ENCODE measurements around the gene ARHGAP18. TPM values are rescaled to one million over a fixed set of nuclear protein-coding genes. Genes with fewer than 3 reads are reported as not detected.

The ARHGAP18 gene
- total and polyA plus RNA-seq, 3 experiments from 2014 or later: 5.8 to 7.2 (median 6.5) TPM

GRCh38 chr6:129628101-129628815 is 81.7 kb downstream of the ARHGAP18 start:
- Mint-ChIP-seq H3K9me3 (no peaks in the 10 kb centered on the region), H3K4me3 (no peak overlapping the region), H3K36me3 (peaks cover 0 to 10% (median 6%) of the 10 kb centered on the region in 3 donors), H3K27ac (peak overlapping the region in 2 of 8 donors; percentile 26 to 41), H3K4me1 (peaks cover 3 to 14% (median 5%) of the 10 kb centered on the region in 3 donors), H3K27me3 (peaks cover 0 to 1% of the 10 kb centered on the region in 2 donors)
- Histone ChIP-seq H3K4me1 (ENCODE audit: insufficient read depth, low read length) (no peaks in the 10 kb centered on the region), H3K9me3 (ENCODE audit: low read length) (no peaks in the 10 kb centered on the region), H3K36me3 (ENCODE audit: insufficient read depth, low read length) (no peaks in the 10 kb centered on the region), H3K27ac (ENCODE audit: low read depth, low read length) (no peak overlapping the region), H3K27me3 (ENCODE audit: insufficient read depth, low read length, poor library complexity, severe bottlenecking) (no peaks in the 10 kb centered on the region), H3K4me3 (ENCODE audit: low read length) (no peak overlapping the region)
- ChIA-PET CTCF (no interaction called here), POLR2A (no interaction called here)
- DNase-seq: no peak

DNA sequence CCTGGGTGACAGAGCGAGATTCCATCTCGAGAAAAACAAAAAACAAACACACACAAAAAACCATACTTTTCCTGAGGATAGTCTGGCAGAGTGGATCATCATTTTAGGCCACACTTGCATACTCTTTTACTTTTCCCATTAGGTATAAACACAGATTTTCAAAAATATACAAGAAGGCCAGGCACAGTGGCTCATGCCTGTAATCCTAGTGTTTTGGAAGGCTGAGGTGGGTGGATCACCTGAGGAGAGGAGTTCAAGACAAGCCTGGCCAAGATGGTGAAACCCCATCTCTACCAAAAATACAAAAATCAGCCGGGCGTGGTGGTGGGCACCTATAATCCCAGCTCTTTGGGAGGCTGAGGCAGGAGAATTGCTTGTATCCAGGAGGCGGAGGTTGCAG is 85.5 kb downstream of the ARHGAP18 start:
- peaks cover 0 to 8% (median 4%) of the 10 kb centered on the region in 3 donors for H3K4me1 Mint-ChIP-seq
- Histone ChIP-seq H3K4me3 (ENCODE audit: low read length) (no peak overlapping the region), H3K9me3 (ENCODE audit: low read length) (no peaks in the 10 kb centered on the region), H3K27ac (ENCODE audit: low read depth, low read length) (no peak overlapping the region), H3K4me1 (ENCODE audit: insufficient read depth, low read length) (no peaks in the 10 kb centered on the region), H3K27me3 (ENCODE audit: insufficient read depth, low read length, poor library complexity, severe bottlenecking) (no peaks in the 10 kb centered on the region), H3K36me3 (ENCODE audit: insufficient read depth, low read length) (no peaks in the 10 kb centered on the region)
- no peaks in the 10 kb centered on the region for H3K27me3 Mint-ChIP-seq
- peaks cover 0 to 10% (median 6%) of the 10 kb centered on the region in 3 donors for H3K36me3 Mint-ChIP-seq
- no peak overlapping the region for H3K4me3 Mint-ChIP-seq
- no peaks in the 10 kb centered on the region for H3K9me3 Mint-ChIP-seq
- POLR2A ChIA-PET: no interaction called here
- no peak overlapping the region for H3K27ac Mint-ChIP-seq
- DNase-seq: no peak
- CTCF ChIA-PET: no interaction called here

DNA sequence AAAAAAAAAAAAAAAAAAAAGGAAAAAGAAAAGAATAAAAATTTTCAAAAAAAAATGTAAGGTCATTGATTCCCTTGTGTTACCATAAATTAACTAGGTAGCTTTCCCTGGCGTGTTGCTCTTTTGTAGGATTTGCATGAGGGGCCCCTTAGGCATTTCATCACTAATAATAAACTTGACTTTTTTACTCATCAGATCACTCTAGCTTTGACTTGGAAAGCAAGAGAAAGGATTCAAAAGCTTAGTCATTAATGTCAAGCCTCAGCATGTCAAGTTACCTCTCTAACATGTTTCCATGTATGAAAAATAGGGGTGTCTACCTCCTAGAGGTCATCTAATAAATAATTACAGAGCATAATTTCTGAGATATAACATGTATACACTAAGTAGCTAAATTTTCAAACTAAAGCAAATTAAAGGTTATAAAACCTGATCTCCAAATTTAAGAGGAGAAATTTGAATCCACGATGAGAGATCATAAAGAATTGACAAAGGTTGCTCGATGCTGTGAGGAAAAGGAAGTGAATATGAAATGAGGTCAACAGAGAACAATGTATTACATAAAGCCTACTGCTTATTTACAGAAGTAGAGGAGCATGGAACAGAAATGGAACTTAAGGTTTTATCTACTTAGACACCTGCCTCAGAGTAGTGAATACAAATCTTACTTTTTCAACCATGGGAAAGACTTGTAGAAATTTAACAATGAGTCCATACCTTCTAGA is 86.8 kb downstream of the ARHGAP18 start:
- CTCF ChIA-PET: interaction anchor here (1.2 kb wide), 1 partner anchor 107 kb away, joined by 4 read pairs; no protein-coding TSS in a partner anchor
- peaks cover 0 to 8% (median 4%) of the 10 kb centered on the region in 3 donors for H3K4me1 Mint-ChIP-seq
- H3K27ac ChIP-seq (ENCODE audit: low read depth, low read length): no peak overlapping the region
- peaks cover 0 to 7% (median 3%) of the 10 kb centered on the region in 3 donors for H3K36me3 Mint-ChIP-seq
- POLR2A ChIA-PET: no interaction called here
- H3K9me3 ChIP-seq (ENCODE audit: low read length): no peaks in the 10 kb centered on the region
- H3K27ac Mint-ChIP-seq: no peak overlapping the region
- H3K27me3 ChIP-seq (ENCODE audit: insufficient read depth, low read length, poor library complexity, severe bottlenecking): no peaks in the 10 kb centered on the region
- no peaks in the 10 kb centered on the region for H3K36me3 ChIP-seq (ENCODE audit: insufficient read depth, low read length)
- H3K4me3 Mint-ChIP-seq: no peak overlapping the region
- H3K27me3 Mint-ChIP-seq: no peaks in the 10 kb centered on the region
- no peaks in the 10 kb centered on the region for H3K4me1 ChIP-seq (ENCODE audit: insufficient read depth, low read length)
- DNase-seq: no peak
- H3K4me3 ChIP-seq (ENCODE audit: low read length): no peak overlapping the region
- H3K9me3 Mint-ChIP-seq: no peaks in the 10 kb centered on the region

GRCh38 chr6:129621252-129621651 is 88.7 kb downstream of the ARHGAP18 start:
- Mint-ChIP-seq H3K27ac (no peak overlapping the region), H3K9me3 (no peaks in the 10 kb centered on the region), H3K36me3 (peaks cover 0 to 9% (median 7%) of the 10 kb centered on the region in 3 donors), H3K27me3 (no peaks in the 10 kb centered on the region), H3K4me3 (no peak overlapping the region), H3K4me1 (peaks cover 0 to 8% (median 4%) of the 10 kb centered on the region in 3 donors)
- no peaks in the 10 kb centered on the region for H3K36me3 ChIP-seq (ENCODE audit: insufficient read depth, low read length)
- H3K4me3 ChIP-seq (ENCODE audit: low read length): no peak overlapping the region
- H3K9me3 ChIP-seq (ENCODE audit: low read length): no peaks in the 10 kb centered on the region
- H3K27ac ChIP-seq (ENCODE audit: low read depth, low read length): no peak overlapping the region
- CTCF ChIA-PET: interaction anchor here (0.6 to 1.0 kb wide), 3 partner anchors 50 to 582 kb away, joined by 3 read pairs; partner anchors contain the start of gene ARHGAP18
- POLR2A ChIA-PET: no interaction called here
- DNase-seq: peak in 4 of 5 donors; percentile 4 to 53 (median 12)
- H3K4me1 ChIP-seq (ENCODE audit: insufficient read depth, low read length): no peaks in the 10 kb centered on the region
- no peaks in the 10 kb centered on the region for H3K27me3 ChIP-seq (ENCODE audit: insufficient read depth, low read length, poor library complexity, severe bottlenecking)

DNA sequence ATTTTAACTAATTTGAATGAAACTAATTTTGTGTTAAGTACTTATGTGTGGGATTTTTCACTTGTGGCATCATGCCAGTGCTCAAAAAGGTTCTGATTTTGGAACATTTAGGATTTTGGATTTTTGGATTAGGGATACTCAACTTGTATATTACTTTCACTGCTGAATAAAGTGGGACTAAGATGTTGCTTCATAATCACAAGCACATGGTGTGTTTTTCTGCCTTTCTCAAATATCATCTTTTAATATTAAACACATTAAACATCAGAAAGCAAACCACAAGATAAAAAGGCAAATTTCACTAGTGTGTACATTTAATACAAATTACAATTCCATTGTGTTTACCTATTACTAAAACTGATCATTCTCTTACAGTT is 89.8 kb downstream of the ARHGAP18 start:
- H3K9me3 Mint-ChIP-seq: no peaks in the 10 kb centered on the region
- no peak for DNase-seq
- ChIA-PET CTCF (interaction anchor here (1.5 kb wide), 1 partner anchor 22 kb away, joined by 3 read pairs; no protein-coding TSS in a partner anchor), POLR2A (no interaction called here)
- Histone ChIP-seq H3K4me1 (ENCODE audit: insufficient read depth, low read length) (no peaks in the 10 kb centered on the region), H3K9me3 (ENCODE audit: low read length) (no peaks in the 10 kb centered on the region), H3K4me3 (ENCODE audit: low read length) (no peak overlapping the region), H3K36me3 (ENCODE audit: insufficient read depth, low read length) (no peaks in the 10 kb centered on the region), H3K27me3 (ENCODE audit: insufficient read depth, low read length, poor library complexity, severe bottlenecking) (no peaks in the 10 kb centered on the region), H3K27ac (ENCODE audit: low read depth, low read length) (no peak overlapping the region)
- H3K4me1 Mint-ChIP-seq: peaks cover 0 to 8% (median 4%) of the 10 kb centered on the region in 3 donors
- H3K36me3 Mint-ChIP-seq: peaks cover 0 to 13% (median 7%) of the 10 kb centered on the region in 3 donors
- H3K27me3 Mint-ChIP-seq: no peaks in the 10 kb centered on the region
- no peak overlapping the region for H3K27ac Mint-ChIP-seq
- H3K4me3 Mint-ChIP-seq: no peak overlapping the region

DNA sequence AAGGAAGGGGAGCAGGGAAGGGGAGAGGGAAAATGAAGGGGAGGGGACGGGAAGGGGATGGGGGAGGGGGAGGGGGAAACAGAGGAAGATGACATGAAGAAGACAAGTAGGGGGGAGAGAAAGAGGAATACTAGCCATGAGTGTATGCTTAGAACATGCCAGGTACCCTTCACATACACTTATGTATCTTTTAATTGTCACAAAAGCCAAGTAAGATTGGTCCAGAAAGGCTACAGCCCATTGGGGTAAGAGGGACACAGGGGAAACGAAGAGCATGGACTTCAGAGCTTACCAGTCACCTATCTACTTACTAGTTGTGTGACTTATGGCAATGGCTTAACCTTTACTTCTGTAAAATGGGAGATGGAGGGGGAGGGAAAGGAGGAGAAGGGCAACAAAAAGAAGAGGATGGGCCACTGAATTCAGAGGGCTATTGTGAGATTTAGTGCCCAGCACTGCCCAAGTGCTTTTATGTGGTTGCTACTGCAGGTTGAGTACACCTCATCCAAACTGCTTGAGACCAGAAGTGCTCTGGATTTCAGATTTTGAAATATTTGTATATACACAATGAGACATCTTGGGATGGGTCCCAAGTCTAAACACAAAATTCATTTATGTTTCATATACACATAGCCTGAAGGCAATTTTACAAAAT is 90.3 kb downstream of the ARHGAP18 start:
- DNase-seq: no peak
- Mint-ChIP-seq H3K4me3 (no peak overlapping the region), H3K27ac (peak overlapping the region in 1 of 8 donors; percentile 78), H3K27me3 (no peaks in the 10 kb centered on the region), H3K9me3 (no peaks in the 10 kb centered on the region), H3K36me3 (peaks cover 0 to 17% (median 7%) of the 10 kb centered on the region in 3 donors), H3K4me1 (peaks cover 0 to 8% (median 4%) of the 10 kb centered on the region in 3 donors)
- Histone ChIP-seq H3K9me3 (ENCODE audit: low read length) (no peaks in the 10 kb centered on the region), H3K27me3 (ENCODE audit: insufficient read depth, low read length, poor library complexity, severe bottlenecking) (no peaks in the 10 kb centered on the region), H3K27ac (ENCODE audit: low read depth, low read length) (no peak overlapping the region), H3K4me3 (ENCODE audit: low read length) (no peak overlapping the region), H3K4me1 (ENCODE audit: insufficient read depth, low read length) (no peaks in the 10 kb centered on the region), H3K36me3 (ENCODE audit: insufficient read depth, low read length) (no peaks in the 10 kb centered on the region)
- CTCF ChIA-PET: interaction anchor here (1.5 kb wide), 1 partner anchor 21 kb away, joined by 3 read pairs; no protein-coding TSS in a partner anchor
- POLR2A ChIA-PET: no interaction called here

DNA sequence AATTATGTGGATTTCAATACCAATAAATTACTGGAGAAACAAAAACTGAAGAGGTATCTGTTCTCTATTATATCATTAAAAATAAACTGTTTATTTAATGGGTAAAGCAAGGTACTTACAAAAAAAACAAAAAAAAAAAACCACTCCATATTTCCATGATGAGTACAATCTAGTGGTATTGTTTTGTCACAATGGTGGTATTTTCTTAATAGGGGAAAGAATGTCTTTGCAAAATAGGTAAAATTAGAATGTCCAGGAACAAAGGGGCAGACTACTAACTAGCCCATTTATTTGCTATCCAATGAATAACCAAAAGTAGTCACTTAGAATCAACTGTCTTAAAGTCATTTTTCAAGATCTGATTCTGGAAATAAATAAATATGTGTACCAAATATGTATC is 92.0 kb downstream of the ARHGAP18 start:
- Mint-ChIP-seq H3K36me3 (peaks cover 0 to 17% (median 6%) of the 10 kb centered on the region in 3 donors), H3K4me3 (no peak overlapping the region), H3K9me3 (no peaks in the 10 kb centered on the region), H3K4me1 (no peaks in the 10 kb centered on the region), H3K27ac (no peak overlapping the region), H3K27me3 (no peaks in the 10 kb centered on the region)
- Histone ChIP-seq H3K27me3 (ENCODE audit: insufficient read depth, low read length, poor library complexity, severe bottlenecking) (no peaks in the 10 kb centered on the region), H3K27ac (ENCODE audit: low read depth, low read length) (no peak overlapping the region), H3K36me3 (ENCODE audit: insufficient read depth, low read length) (no peaks in the 10 kb centered on the region), H3K4me1 (ENCODE audit: insufficient read depth, low read length) (no peaks in the 10 kb centered on the region), H3K4me3 (ENCODE audit: low read length) (no peak overlapping the region), H3K9me3 (ENCODE audit: low read length) (no peaks in the 10 kb centered on the region)
- CTCF ChIA-PET: no interaction called here
- no peak for DNase-seq
- POLR2A ChIA-PET: no interaction called here

DNA sequence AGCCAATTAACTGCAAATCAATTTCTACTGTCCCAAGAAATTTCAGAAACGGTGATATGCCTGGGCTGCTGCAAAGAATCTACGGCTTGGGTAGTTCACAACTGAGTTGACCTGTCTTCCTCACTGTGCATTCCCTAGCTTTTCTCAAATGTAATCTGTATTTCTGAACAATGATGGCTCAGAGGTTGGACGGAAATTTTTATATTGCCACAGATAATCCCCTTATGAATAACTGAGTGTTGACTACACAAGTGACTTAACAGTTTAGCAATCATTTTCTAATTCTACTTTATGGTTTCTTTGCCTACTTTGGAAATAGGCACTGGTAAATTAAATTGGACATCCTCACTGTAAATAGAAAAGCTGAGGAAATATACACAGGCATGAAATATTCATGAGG is 94.5 kb downstream of the ARHGAP18 start:
- no peaks in the 10 kb centered on the region for H3K4me1 ChIP-seq (ENCODE audit: insufficient read depth, low read length)
- H3K9me3 ChIP-seq (ENCODE audit: low read length): no peaks in the 10 kb centered on the region
- ChIA-PET POLR2A (no interaction called here), CTCF (interaction anchor here (0.6 to 0.8 kb wide), 2 partner anchors 17 to 281 kb away, joined by 3 read pairs; no protein-coding TSS in a partner anchor)
- H3K4me3 Mint-ChIP-seq: no peak overlapping the region
- peaks cover 0 to 23% (median 5%) of the 10 kb centered on the region in 3 donors for H3K36me3 Mint-ChIP-seq
- H3K4me1 Mint-ChIP-seq: no peaks in the 10 kb centered on the region
- H3K27ac Mint-ChIP-seq: no peak overlapping the region
- no peak overlapping the region for H3K4me3 ChIP-seq (ENCODE audit: low read length)
- no peaks in the 10 kb centered on the region for H3K9me3 Mint-ChIP-seq
- H3K27me3 Mint-ChIP-seq: no peaks in the 10 kb centered on the region
- DNase-seq: no peak
- no peaks in the 10 kb centered on the region for H3K27me3 ChIP-seq (ENCODE audit: insufficient read depth, low read length, poor library complexity, severe bottlenecking)
- no peaks in the 10 kb centered on the region for H3K36me3 ChIP-seq (ENCODE audit: insufficient read depth, low read length)
- no peak overlapping the region for H3K27ac ChIP-seq (ENCODE audit: low read depth, low read length)

All from CD8-positive, alpha-beta memory T cell (primary cell).